Measurements from ENCODE around the gene OMD. TPM values are rescaled to one million over a fixed set of nuclear protein-coding genes. Genes with fewer than 3 reads are reported as not detected.
A peak's percentile ranks its signal among the peaks of the same experiment; 100 is the strongest.

The OMD gene
- total RNA-seq, 2 donors from 2014 or later = not detected

DNA sequence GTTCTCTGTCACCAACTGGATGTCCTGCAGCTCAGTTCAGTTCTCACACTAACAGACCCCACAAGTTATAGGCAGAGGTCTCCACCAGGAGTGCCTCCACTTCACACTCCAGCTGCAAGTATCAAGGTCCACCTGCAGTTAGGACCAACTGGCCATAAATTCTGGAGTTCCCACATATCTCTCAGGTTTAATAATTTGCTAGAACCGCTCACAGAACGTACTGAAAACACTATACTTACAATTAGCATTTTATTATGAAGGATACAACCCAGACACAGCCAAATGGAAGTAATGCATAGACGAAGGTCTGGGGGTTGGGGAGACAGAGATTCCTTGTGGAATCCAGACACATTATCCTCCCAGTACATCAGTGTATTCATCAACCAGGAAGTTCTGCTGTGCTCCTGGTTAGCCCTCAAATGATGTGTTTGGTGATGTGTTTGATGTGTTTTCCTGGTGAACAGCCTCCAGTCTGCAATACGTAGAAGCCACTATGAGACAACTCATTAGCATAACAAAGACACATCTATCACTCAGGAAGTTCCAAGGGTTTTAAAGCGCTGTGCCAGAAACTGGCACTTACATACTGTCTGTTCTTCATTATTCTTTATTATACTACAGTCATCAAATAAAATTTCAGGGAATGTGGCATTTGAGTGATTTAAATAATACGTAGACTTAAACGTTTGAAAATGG, 45.3 kb downstream of the OMD start:
- Mint-ChIP-seq H3K27me3 (no peaks in the 10 kb centered on the region), H3K4me1 (ENCODE audit: low read depth in 2 of 2) (peaks cover 29 to 30% of the 10 kb centered on the region in 2 donors), H3K9me3 (no peaks in the 10 kb centered on the region), H3K4me3 (no peak overlapping the region), H3K27ac (peak overlapping the region in 1 of 2 donors; percentile 24), H3K36me3 (peaks cover 10% of the 10 kb centered on the region)
- no peak for DNase-seq (ENCODE audit: low spot score)
- ATAC-seq = no peak

DNA sequence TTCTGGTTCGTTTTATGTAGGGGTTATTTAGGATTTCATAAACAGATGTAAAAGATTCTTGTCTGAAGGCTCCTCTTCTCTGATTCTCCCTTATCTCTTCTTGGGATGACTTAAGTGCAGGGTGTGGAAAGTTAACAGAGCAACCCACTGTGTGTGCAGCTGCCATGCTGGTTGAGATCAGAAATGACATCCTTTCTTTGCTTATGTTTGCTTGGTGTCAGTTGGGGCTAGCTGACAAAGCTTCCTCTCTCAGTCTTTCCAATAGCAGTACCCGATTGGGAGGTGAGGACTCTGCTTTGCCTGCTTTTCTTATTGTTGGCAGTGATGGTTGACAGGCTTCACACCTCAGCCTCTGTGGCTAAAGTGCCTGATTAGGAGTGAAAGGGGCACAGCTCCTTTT, 46.4 kb downstream of the OMD start:
- H3K4me1 Mint-ChIP-seq (ENCODE audit: low read depth in 2 of 2) = peaks cover 29 to 30% of the 10 kb centered on the region in 2 donors
- peak overlapping the region; percentile 9 for H3K4me3 Mint-ChIP-seq
- no peak for DNase-seq (ENCODE audit: low spot score)
- H3K27ac Mint-ChIP-seq = peak overlapping the region; percentile 11 to 24
- no peaks in the 10 kb centered on the region for H3K27me3 Mint-ChIP-seq
- ATAC-seq = peak in 1 of 2 donors; percentile 27
- H3K36me3 Mint-ChIP-seq = peaks cover 12% of the 10 kb centered on the region
- H3K9me3 Mint-ChIP-seq = peaks cover under 1% of the 10 kb centered on the region

DNA sequence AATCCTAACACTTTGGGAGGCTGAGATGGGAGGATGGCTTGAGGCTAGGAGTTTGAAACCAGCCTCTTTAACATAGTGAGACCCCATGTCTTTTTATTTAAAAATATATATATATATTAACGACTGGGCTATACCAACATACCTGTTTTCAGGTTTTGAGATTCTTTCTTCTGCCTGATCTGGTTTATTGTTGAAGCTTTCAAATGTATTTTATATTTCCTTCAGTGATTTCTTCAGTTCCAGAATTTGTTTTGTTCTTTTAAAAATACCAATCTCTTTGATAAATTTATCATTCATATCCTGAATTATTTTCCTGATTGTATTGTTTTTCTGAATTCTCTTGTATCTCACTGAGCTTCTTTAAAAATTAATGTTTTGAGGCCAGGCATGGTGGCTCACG, 51.1 kb downstream of the OMD start:
- Mint-ChIP-seq H3K4me1 (ENCODE audit: low read depth in 2 of 2) (peaks cover 10 to 12% of the 10 kb centered on the region in 2 donors), H3K4me3 (no peak overlapping the region), H3K36me3 (peaks cover 19% of the 10 kb centered on the region), H3K9me3 (peaks cover 3% of the 10 kb centered on the region), H3K27me3 (no peaks in the 10 kb centered on the region), H3K27ac (no peak overlapping the region)
- no peak for ATAC-seq
- no peak for DNase-seq (ENCODE audit: low spot score)

DNA sequence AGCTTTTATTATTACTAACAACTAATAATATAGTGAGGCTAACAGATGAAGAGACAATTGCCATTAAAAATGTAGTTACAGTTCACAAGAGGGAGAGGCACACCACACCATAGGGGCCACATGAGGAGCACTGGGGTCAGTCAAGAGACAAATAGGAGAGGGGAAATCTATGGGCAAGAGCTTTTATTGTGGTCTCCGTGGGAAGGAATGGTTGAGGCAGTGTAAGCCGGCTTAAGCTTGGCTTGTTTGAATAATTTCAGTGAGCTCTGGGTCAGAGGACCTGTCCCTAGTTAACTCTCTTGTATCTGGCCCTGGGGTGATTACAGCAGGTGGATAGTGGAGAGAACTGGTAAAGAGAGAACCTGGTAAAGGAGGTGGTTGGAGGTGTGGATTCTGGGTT, 55.2 kb downstream of the OMD start:
- Mint-ChIP-seq H3K27ac (peak overlapping the region in 1 of 2 donors; percentile 25), H3K4me1 (ENCODE audit: low read depth in 2 of 2) (peaks cover 0 to 3% of the 10 kb centered on the region in 2 donors), H3K36me3 (peaks cover 9% of the 10 kb centered on the region), H3K4me3 (no peak overlapping the region), H3K27me3 (no peaks in the 10 kb centered on the region), H3K9me3 (peaks cover 3% of the 10 kb centered on the region)
- no peak for ATAC-seq
- no peak for DNase-seq (ENCODE audit: low spot score)

Other genes with a start within 250 kb of the OMD start
- 100 to 1,000 TPM; 138 to 246 TPM for gene IARS1, start 130.8 kb downstream of the OMD start, total RNA-seq
- gene NOL8, start 99.1 kb downstream of the OMD start, total RNA-seq = 10 to 100 TPM; 51.1 to 68.7 TPM
- gene CENPP, start 98.5 kb downstream of the OMD start, total RNA-seq = 10 to 100 TPM; 14.7 to 38.8 TPM
- not detected for gene OGN, start 19.9 kb downstream of the OMD start, total RNA-seq
- not detected for gene ASPN, start 58.0 kb upstream of the OMD start, total RNA-seq
- gene ECM2, start 111.5 kb upstream of the OMD start, total RNA-seq = not detected
- gene IPPK, start 245.7 kb upstream of the OMD start, total RNA-seq = 10 to 100 TPM; 11.8 to 21.9 TPM